K562 (cell line): ENCODE measurements around the gene ITGA7. TPM values are rescaled to one million over a fixed set of nuclear protein-coding genes. Genes with fewer than 3 reads are reported as not detected.

Experiments used
- ATAC-seq: fragments of 200-7000 bp; cut with Tn5 transposase; 3 replicates; pipeline ENCODE4 v1.9.1; 2020; ENCODE audit warnings: moderate library complexity
- BruUV-seq: library from RNA; stranded (reverse); fragments of 400-500 nt; replicated peaks from 2 replicates; lab custom pipeline; 2021; lab: Mats Ljungman, UMichigan
- CTCF ChIA-PET: fragments of 300-600 bp; formaldehyde crosslinking; extraction: SDS; loops from one replicate; lab custom pipeline; 2021; ENCODE audit warnings: low intra/inter-chr PET ratio; lab: Yijun Ruan, JAX
- POLR2A ChIA-PET: fragments of 300-600, 350-650 bp; sonication (Branson Sonifier 250); formaldehyde crosslinking; extraction: SDS; loops from one replicate; lab custom pipeline; 2021; ENCODE audit warnings: antibody characterized with exemption, inconsistent platforms; lab: Yijun Ruan, JAX
- DNase-seq, 4 experiments: peaks; one replicate each; pipeline versions ENCODE4 v3.0.0 to v3.0.0-alpha.2; 2011 to 2018; ENCODE audit warnings: low spot score in 3 of 4, mixed read lengths in 3 of 4; ENCODE audit errors: extremely low read depth in 1 of 4
- FAIRE-seq: peaks from 2 replicates; lab custom pipeline; 2011; peaks lifted over from hg19 to GRCh38; lab: Jason Lieb, UNC
- H2AFZ ChIP-seq: 2 replicates; pipeline ENCODE4 v1.6.0; 2011; ENCODE audit warnings: low read depth, low read length, control low read depth, inconsistent platforms
- H3K27ac ChIP-seq: fragments of 200-600 bp; 3 replicates; pipeline ENCODE4 v1.8.0; 2011; ENCODE audit warnings: low read depth, mild to moderate bottlenecking, control low read depth, inconsistent platforms, low read length, moderate library complexity, mixed read lengths; ENCODE audit errors: extremely low read depth
- H3K27me3 ChIP-seq, 2 experiments: fragments of 300-600 bp in 1 of 2; 2 replicates in 1 of 2; 3 replicates in 1 of 2; pipeline versions ENCODE4 v1.6.0 to v1.8.0; 2011; ENCODE audit warnings: inconsistent platforms in 2 of 2, low read length in 2 of 2, mild to moderate bottlenecking in 1 of 2, mixed read lengths in 1 of 2, moderate library complexity in 1 of 2; ENCODE audit not compliant: control insufficient read depth in 2 of 2, insufficient read depth in 2 of 2
- H3K36me3 ChIP-seq: fragments of 300-600 bp; 3 replicates; pipeline ENCODE4 v1.8.0; 2011; ENCODE audit warnings: mild to moderate bottlenecking, low read length, inconsistent platforms; ENCODE audit not compliant: control insufficient read depth, insufficient read depth
- H3K4me1 ChIP-seq, 2 experiments: fragments of 200-600 bp in 1 of 2; replicated peaks in 1 of 2; 2 replicates in 1 of 2; 3 replicates in 1 of 2; pipeline versions ENCODE4 v1.5.1 to v1.8.0; 2011; ENCODE audit warnings: inconsistent platforms in 2 of 2, low read length in 2 of 2, mild to moderate bottlenecking in 1 of 2, mixed read lengths in 1 of 2, moderate library complexity in 1 of 2; ENCODE audit not compliant: control insufficient read depth in 2 of 2, insufficient read depth in 2 of 2
- H3K4me2 ChIP-seq: 2 replicates; pipeline ENCODE4 v1.6.1; 2011; ENCODE audit warnings: low read length, control low read depth, inconsistent platforms, mixed read lengths; ENCODE audit not compliant: insufficient read depth
- H3K4me3 ChIP-seq: fragments of 200-600 bp; sonication (generic), shearing (Covaris generic); 2 replicates; pipeline ENCODE4 v1.5.1; 2016; ENCODE audit warnings: control low read depth, inconsistent platforms
- H3K79me2 ChIP-seq: fragments of 200-600 bp; 3 replicates; pipeline ENCODE4 v1.8.0; 2011; ENCODE audit warnings: low read length, inconsistent platforms; ENCODE audit not compliant: control insufficient read depth, insufficient read depth
- H3K9ac ChIP-seq, 2 experiments: 2 replicates each; pipeline versions ENCODE4 v1.6.0 to v1.6.1; 2011; ENCODE audit warnings: low read depth in 2 of 2, low read length in 2 of 2, control low read depth in 1 of 2, inconsistent platforms in 1 of 2, mild to moderate bottlenecking in 1 of 2, mixed read lengths in 1 of 2; ENCODE audit not compliant: insufficient read depth in 1 of 2
- H3K9me1 ChIP-seq: one replicate; pipeline ENCODE4 v1.6.0; 2011; ENCODE audit warnings: inconsistent platforms, mild to moderate bottlenecking, low read length, moderate library complexity; ENCODE audit not compliant: control insufficient read depth, insufficient read depth
- H3K9me3 ChIP-seq: replicated peaks from 2 replicates; pipeline ENCODE4 v1.5.1; 2011; ENCODE audit warnings: low read depth, low read length, inconsistent platforms; ENCODE audit not compliant: control insufficient read depth, insufficient read depth
- H4K20me1 ChIP-seq: replicated peaks from 2 replicates; pipeline ENCODE4 v1.6.1; 2011; ENCODE audit warnings: low read length, inconsistent platforms, mixed read lengths; ENCODE audit not compliant: control insufficient read depth, insufficient read depth
- EHMT2 ChIP-seq: fragments of 450-650 bp; IDR thresholded peaks from 2 replicates; pipeline ENCODE4 v1.6.1; 2018; ENCODE audit warnings: antibody characterized with exemption
- HDGF ChIP-seq: fragments of 450-650 bp; IDR thresholded peaks from 2 replicates; pipeline ENCODE4 v1.6.1; 2016
- NFIC ChIP-seq: fragments of 450-650 bp; IDR thresholded peaks from 2 replicates; pipeline ENCODE4 v1.6.1; 2017; ENCODE audit warnings: mild to moderate bottlenecking, inconsistent platforms
- ZNF146 ChIP-seq: IDR thresholded peaks from one replicate; pipeline ENCODE4 v1.6.1; 2018; ENCODE audit warnings: missing compliant biosample characterization; ENCODE audit not compliant: unreplicated experiment
- ZNF24 ChIP-seq: fragments of 450-650 bp; IDR thresholded peaks from 2 replicates; pipeline ENCODE4 v1.6.1; 2016
- WGBS: fragments of 100-300 bp; shearing (Covaris generic); methylation state at CpG from one replicate; pipeline ENCODE4 v1.1.6; 2016; ENCODE audit warnings: low coverage, mixed read lengths; ENCODE audit not compliant: insufficient coverage; ENCODE audit errors: missing lambda C conversion rate; 5-methylcytosine and 5-hydroxymethylcytosine counted together
- in situ Hi-C: fragments of 300-500 bp; cut with MboI; formaldehyde crosslinking; loops from 4 replicates; pipeline ENCODE4 v1.15.0; 2018; ENCODE audit warnings: inconsistent platforms, mixed read lengths
- intact Hi-C: fragments of 100-400 bp; cut with micrococcal nuclease; formaldehyde crosslinking; loops from 2 replicates; pipeline ENCODE4 v1.14.2; 2022
- polyA plus RNA-seq, 8 experiments: library from polyadenylated mRNA; depleted of rRNA in 4 of 8; stranded (reverse) in 5 of 8; unstranded in 3 of 8; fragments of >200 nt; fragmentation: Nextera tagmentation in 2 of 8; fragmentation: Illumina TruSeq in 1 of 8; extraction: Ambion mirVana in 2 of 8; extraction: Trizol in 1 of 8; gene quantifications; 2 replicates each; pipeline versions ENCODE4 v1.2.1 to v1.2.3, GENCODE V29; 2011 to 2014; ENCODE audit warnings: inconsistent platforms in 1 of 8, missing spikeins in 1 of 8
- total RNA-seq, 7 experiments: library from RNA; depleted of rRNA in 6 of 7; stranded (reverse); fragments of >200 nt in 6 of 7; fragmentation: Illumina TruSeq in 2 of 7; extraction: Trizol in 2 of 7; gene quantifications; 2 replicates each; pipeline versions ENCODE4 v1.2.1 to v1.2.3, GENCODE V29; 2011 to 2021; ENCODE audit warnings: low replicate concordance in 1 of 7
- TF ChIP-seq, protein P1 (sequence below): sonication (generic); formaldehyde crosslinking; IDR thresholded peaks from 2 replicates; pipeline ENCODE4 v1.8.0; 2022; ENCODE audit warnings: missing genetic modification reagents, mild to moderate bottlenecking, borderline replicate concordance

ITGA7 gene
- total and polyA plus RNA-seq, 9 of the 15 experiments (the other 6 are each of a cell fraction or from before 2014, with no cell fraction given), result 0.11 to 2.3 (median 0.56) TPM; not detected in 1

DNA sequence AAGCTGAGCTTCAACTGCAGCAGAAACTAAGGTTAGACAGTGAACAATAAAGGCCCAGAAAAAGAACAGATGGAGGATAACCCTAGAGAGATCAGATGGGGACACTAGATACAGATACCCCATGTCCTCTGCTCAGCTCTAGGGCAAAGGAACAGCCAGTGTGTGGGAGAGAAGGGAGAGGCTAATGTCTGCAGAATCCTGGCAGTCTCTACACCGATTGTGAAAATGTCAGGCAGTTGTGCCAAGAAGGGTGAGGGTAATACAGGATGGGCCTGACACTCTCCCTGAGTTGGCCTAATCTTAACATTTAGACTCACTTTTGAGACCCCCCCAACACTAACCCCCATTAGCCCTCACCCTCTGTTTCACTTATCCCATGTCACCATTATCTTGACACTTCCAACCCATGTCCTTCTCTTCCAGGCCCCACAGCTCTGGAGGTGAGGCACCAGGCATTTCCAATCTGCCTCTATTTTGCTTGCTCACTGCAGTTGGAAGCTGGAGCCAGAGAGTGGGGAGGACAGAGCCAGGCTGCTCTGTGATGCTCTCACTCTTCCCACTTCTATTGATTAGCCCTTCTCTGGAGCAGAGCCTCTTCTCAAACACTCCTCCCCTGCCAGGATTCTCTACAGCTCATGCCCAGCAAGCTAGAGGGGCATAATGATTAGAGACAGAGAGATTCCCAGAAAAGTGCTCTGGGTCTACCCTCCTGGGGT is 5.2 kb upstream of the ITGA7 start (continued):
- TF ChIP-seq, protein P1, sequence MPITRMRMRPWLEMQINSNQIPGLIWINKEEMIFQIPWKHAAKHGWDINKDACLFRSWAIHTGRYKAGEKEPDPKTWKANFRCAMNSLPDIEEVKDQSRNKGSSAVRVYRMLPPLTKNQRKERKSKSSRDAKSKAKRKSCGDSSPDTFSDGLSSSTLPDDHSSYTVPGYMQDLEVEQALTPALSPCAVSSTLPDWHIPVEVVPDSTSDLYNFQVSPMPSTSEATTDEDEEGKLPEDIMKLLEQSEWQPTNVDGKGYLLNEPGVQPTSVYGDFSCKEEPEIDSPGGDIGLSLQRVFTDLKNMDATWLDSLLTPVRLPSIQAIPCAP (CRISPR knock-in tag), result no peak
- no peak for TF ChIP-seq HDGF

DNA sequence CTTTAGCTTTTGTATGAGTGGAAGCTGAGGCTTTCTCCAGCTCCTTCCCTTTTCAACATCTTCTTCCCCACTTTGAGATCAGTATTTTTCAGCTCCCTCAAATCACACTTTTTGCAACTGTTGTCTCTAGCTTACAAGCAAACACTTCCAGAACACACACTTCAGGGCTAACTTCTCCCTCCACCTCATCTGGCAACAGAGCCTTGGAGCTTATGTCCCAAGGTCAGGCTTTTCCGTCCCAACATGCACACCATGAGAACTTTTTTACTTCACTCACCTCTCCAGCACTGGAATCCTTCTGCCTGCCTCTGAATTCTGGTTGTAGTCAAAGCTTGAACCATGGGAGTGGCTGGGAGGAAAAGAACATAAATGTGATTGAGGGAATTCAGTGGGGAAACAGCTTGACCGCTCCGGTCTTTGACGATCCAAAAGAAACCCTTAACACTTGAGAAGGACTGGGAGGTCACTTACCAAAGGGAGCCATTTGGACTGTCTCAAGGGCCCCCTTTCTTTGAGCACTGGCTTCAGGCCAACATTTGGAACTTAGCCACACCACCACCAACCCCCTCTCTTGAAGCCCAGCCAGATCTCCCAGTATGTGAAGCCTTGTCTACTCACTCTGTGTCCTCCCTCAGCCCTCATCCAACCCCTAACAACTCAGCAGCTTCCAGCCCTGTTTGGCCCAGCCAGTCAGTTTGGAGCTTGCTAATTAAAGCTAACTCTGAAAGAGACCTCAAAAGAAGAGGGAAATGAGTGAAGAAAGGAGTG is 4.3 kb upstream of the ITGA7 start:
- no peak overlapping the region for H3K4me3 ChIP-seq
- peak in 1 of 4 experiments; percentile 50 for DNase-seq
- no peak for FAIRE-seq
- POLR2A ChIA-PET, result interaction anchor here (0.5 to 1.6 kb wide), 9 partner anchors 9 to 925 kb away, joined by 3 to 9 read pairs (median 5); no protein-coding TSS in a partner anchor
- H3K4me2 ChIP-seq, result no peak overlapping the region
- H3K79me2 ChIP-seq, result peaks cover 5% of the 10 kb centered on the region; the same call in 2 of the 3 replicates
- H3K4me1 ChIP-seq, result peaks cover 23 to 27% of the 10 kb centered on the region in 2 experiments; a peak in 4 of 5 replicates
- no peaks in the 10 kb centered on the region for H3K36me3 ChIP-seq
- ATAC-seq, result 0 out of 3 replicates have a peak, but pooled peaks have one; percentile 9
- BruUV-seq, result no TSS peak
- H4K20me1 ChIP-seq, result no peaks in the 10 kb centered on the region; the same call in 1 of the 2 replicates
- peak overlapping the region; percentile 75 for H2AFZ ChIP-seq
- H3K9me3 ChIP-seq, result no peaks in the 10 kb centered on the region
- intact Hi-C loops (no loop called here), in situ Hi-C loops (no loop called here)
- peak overlapping the region in 1 of 2 experiments; percentile 32; a peak in 1 of 4 replicates for H3K9ac ChIP-seq
- TF ChIP-seq EHMT2 (0 out of 2 replicates have a peak, but pooled peaks have one; percentile 23), ZNF146 (CRISPR knock-in tag) (no peak), ZNF24 (peak; percentile 72), NFIC (peak; percentile 82)
- peaks cover 10 to 15% of the 10 kb centered on the region in 2 experiments; a peak in 4 of 5 replicates for H3K27me3 ChIP-seq
- H3K27ac ChIP-seq, result no peak overlapping the region
- no peaks in the 10 kb centered on the region for H3K9me1 ChIP-seq
- CTCF ChIA-PET, result no interaction called here
- WGBS, result 76% methylated on average over 4 of the region's 4 CpGs
